ENCODE results near the gene MAP4K4.

DNA sequence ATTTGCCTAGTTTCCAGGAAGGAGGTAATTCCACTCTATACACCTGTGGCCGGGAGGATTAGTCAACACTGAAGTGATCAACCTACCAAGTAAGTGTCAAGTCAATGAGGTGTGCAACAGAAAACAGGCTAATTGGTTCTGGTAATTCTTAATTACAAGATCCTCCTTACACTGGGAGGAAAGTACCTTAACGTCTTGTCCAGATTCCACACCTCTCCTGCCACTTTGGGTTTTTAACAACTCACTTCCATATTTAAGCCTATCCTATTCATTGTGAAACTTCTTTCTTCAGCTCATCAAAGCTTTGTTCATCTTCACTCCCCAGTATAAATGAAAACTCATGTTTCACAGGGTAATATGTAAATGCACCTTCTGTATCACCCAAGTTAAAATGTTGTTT lies 22.0 kb upstream of the MAP4K4 start:
- TF ChIP-seq, protein P1, sequence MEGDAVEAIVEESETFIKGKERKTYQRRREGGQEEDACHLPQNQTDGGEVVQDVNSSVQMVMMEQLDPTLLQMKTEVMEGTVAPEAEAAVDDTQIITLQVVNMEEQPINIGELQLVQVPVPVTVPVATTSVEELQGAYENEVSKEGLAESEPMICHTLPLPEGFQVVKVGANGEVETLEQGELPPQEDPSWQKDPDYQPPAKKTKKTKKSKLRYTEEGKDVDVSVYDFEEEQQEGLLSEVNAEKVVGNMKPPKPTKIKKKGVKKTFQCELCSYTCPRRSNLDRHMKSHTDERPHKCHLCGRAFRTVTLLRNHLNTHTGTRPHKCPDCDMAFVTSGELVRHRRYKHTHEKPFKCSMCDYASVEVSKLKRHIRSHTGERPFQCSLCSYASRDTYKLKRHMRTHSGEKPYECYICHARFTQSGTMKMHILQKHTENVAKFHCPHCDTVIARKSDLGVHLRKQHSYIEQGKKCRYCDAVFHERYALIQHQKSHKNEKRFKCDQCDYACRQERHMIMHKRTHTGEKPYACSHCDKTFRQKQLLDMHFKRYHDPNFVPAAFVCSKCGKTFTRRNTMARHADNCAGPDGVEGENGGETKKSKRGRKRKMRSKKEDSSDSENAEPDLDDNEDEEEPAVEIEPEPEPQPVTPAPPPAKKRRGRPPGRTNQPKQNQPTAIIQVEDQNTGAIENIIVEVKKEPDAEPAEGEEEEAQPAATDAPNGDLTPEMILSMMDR (IDR thresholded peaks at IDR 0.05), result no peak
- TF ChIP-seq POLR2A (IDR thresholded peaks at IDR 0.05), result no peak
